Measurements from ENCODE around the gene KRT74.

The KRT74 gene

DNA sequence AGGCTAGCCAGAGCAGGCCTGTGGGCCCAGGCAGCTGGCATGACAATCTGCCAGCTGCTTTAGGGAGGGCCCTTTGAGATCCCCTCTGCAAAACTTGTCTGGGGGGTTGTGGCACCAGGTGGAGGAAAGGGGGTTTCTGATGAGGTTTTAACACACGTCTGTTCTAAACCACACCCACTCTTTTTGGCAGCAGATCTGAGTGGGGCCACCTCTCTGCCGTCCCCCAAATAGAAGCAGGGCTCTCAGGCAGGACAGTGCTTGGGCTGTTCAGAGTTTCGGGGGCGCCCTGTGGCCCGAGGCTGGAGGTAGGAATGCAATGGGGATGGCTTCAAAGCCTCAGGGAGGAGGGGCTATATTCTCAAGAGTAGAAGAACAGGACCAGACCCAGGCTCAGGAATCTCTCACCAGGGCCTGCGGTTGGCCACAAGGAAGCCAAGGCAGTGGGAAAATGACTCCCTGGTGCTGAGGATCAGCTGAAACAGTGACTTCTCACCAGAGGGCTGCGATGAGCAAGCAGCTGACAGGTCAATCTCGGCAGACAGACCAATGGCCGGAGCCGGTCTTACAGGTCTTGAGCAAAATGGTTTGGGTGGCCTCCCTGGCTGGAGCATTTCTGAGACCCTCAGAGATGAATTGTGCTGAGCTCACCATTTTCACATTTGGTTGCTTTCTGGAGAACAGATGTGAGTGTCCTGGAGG, 51.9 kb downstream of the KRT74 start:
- no peak for DNase-seq (ENCODE audit: low read depth, low spot score)

DNA sequence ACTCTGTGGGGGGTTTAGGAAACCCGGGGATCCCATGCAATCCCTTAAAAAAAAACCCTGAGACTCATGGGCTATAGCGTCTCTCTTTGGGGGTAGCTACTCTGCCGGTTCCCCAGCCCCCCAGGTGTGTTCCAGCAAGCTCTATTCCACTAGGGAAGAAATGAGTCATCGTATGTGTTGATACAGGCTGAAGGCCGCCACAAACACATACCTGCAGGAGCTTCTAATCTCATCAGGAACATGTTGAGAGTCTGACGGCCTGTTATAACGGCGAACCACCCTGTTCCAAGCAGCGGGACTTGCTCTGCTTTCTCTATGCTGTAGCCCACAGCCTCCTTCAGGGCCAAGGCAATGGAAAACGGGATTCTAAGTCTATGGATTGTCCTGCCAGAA, 52.5 kb downstream of the KRT74 start:
- DNase-seq (ENCODE audit: low read depth, low spot score), result no peak

DNA sequence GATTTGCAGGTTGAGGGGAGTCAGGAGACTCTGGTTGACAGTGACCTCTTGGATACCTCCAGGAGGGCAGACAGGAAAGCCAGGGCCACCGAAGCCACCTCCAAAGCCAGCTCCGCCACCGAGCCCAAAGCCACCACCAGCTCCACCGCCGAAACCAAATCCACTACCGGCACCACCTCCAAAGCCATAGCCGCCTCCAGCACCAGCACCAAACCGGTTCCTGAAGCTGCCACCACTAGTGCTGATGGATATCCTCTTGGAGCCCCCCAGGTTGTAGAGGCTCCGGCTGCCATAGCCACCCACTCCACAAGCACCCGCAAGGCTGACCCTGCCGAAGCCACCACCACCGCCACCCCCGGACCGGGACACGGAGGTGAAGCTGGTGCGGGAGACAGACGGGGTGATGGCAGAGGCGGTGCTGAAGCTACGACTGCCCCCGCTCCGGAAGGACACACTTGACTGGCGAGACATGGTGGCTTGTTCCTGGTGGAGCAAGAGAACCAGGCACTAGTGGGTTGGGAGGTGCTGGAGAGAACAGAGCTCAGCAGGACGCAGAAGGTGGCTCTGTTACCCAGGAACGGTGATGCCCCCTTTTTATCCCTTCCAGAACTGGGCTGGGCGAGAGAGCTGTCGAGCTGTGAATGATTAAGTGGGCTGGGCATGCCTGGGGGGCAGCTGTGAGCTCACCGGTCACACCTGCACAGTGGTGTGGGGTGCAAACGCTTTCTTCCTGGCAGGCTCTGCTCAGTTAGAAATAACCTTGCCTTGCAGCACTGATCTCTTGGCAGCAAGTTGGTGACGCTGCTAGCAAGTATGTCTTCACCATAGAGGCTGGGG, 53.6 kb downstream of the KRT74 start, which contains the start of gene KRT5:
Gene KRT5 (minus strand): TSS at position 569 of the 837 bp plus-strand sequence. CDS start 98 bp downstream, at position 471.
- DNase-seq (ENCODE audit: low read depth, low spot score), result no peak

DNA sequence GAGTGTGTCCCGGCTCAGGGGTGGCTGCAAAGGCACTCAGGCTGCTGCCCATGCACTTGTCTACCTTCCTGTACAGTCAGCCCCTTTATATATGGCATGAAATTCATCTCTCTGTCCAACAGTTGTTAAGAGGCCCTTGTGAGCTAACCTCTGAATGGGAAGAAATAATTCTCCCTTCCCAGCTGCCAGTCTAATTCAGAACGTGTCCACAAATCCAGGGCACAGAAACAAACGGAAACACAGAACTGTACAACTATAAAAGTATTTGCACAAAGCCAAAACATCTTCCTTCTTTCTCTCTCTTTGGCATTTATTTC, 54.3 kb downstream of the KRT74 start:
- no peak for DNase-seq (ENCODE audit: low read depth, low spot score)

GRCh38 chr12:52518574-52519386, 54.9 kb downstream of the KRT74 start:
- DNase-seq (ENCODE audit: low read depth, low spot score), result no peak

DNA sequence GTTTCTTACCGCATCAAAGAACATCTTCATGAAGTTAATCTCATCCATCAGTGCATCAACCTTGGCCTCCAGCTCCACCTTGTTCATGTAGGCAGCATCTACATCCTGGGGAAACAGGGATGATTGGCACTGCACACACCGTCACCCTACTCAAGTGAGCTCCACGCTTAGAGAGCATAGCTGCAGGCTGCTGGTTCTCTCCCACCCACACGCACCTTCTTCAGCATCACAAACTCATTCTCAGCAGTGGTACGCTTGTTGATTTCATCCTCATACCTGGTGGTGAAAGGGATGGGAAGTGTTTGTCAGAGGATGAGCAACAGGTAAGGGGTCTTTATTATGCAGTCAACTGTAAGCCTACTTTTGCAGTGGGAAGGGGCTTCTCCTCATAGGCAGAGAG, 55.8 kb downstream of the KRT74 start:
- no peak for DNase-seq (ENCODE audit: low read depth, low spot score)

DNA sequence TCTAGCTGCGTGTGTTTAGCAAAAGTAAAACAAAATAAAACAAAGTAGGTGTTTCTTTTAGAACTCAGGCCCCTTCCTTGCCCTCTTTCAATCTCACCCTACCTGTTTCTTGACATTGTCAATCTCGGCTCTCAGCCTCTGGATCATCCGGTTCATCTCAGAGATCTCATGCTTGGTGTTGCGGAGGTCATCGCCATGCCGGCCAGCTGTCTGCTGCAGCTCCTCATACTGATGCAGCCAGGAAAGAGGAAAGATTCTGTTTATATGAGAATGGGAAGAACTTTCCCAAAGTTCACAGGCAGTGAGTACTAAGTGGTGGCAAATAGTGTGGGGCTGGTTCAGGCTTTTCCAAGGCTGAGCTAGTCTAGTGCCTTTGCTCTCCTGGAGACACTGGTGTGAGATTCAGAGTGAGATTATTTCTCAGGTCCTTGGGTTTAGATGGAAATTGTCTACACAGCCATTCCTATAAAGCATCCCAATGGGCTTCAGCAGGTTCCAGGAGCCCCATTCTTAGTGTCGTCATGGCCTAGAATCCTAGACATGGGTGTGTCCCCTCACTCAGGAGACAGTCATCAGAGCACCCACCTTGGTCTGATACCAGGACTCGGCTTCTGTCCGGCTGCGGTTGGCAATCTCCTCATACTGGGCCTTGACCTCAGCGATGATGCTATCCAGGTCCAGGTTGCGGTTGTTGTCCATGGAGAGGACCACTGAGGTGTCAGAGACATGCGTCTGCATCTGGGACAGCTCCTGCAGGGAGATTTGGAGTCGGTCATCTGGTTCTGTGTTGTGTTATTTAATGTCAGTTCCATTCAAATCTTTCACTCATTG, 56.4 kb downstream of the KRT74 start:
- DNase-seq (ENCODE audit: low read depth, low spot score), result no peak

DNA sequence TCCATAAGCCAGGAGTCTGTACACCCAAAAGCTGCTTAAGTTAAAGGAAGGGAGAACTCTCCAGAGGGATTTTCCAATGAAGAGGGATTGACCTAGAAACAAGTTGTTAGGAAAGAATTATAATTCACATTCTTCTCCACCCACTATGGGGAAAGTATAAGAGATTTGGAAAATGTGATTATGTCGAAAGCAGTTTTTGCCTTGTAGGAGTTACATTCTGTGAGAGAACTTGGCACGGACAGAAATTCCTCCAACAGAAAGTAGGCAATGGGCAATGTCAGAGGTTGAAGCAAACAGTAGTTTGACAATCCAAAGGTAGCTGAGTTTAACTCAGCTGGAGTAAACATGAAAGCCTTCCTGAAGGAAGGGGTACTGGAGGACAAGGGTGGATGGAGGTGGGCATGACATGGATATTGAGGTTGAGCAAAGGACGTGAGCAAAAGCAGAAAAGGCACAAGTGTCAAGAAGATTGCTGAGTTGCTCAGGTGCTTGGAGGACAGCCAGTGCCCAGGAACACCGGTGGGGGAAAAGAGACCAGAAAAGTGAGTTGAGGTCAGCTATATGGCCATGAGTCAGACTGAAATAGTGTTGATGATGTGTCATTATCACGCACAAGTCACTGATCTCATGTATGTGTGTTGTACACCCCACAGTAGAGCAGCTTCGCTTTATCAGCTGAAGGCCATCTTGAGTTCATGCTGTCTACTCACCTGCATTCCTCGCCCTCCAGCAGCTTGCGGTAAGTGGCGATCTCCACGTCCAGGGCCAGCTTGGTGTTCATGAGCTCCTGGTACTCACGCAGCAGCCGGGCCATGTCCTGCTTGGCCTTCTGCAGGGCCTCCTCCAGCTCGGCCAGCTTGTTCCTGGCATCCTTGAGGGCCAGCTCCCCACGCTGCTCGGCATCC, 57.5 kb downstream of the KRT74 start:
- no peak for DNase-seq (ENCODE audit: low read depth, low spot score)
